HepG2 (cell line): Measurements from ENCODE around the gene KCNE2. TPM values are rescaled to one million over a fixed set of nuclear protein-coding genes. Genes with fewer than 3 reads are reported as not detected.

ENCODE experiments used
- ATF1 ChIP-seq: IDR thresholded peaks from 2 replicates; pipeline ENCODE4 v1.6.1; 2016; ENCODE audit warnings: mild to moderate bottlenecking, control low read depth
- ERF ChIP-seq: IDR thresholded peaks from 2 replicates; pipeline ENCODE4 v1.6.1; 2018; ENCODE audit warnings: missing biosample characterization, missing genetic modification reagents
- GTF2F1 ChIP-seq: fragments of 150-350 bp; IDR thresholded peaks from 2 replicates; pipeline ENCODE4 v1.6.1; 2014; ENCODE audit warnings: low read length
- HNRNPL ChIP-seq: fragments of 200-400 bp; formaldehyde crosslinking; IDR thresholded peaks from 2 replicates; pipeline ENCODE4 v1.6.1; 2017; ENCODE audit warnings: mild to moderate bottlenecking, low read depth, low read length
- MIER3 ChIP-seq: IDR thresholded peaks from 2 replicates; pipeline ENCODE4 v1.6.1; 2016; ENCODE audit warnings: missing compliant biosample characterization, borderline replicate concordance
- MTA3 ChIP-seq: sonication (generic); formaldehyde crosslinking; IDR thresholded peaks from 2 replicates; pipeline ENCODE4 v1.4.0; 2020; ENCODE audit warnings: missing genetic modification reagents
- RFX3 ChIP-seq: IDR thresholded peaks from 2 replicates; pipeline ENCODE4 v1.6.1; 2016; ENCODE audit warnings: missing biosample characterization, missing genetic modification reagents
- TBX2 ChIP-seq: sonication (generic); formaldehyde crosslinking; IDR thresholded peaks from 2 replicates; pipeline ENCODE4 v1.5.0; 2020; ENCODE audit warnings: missing genetic modification reagents, mild to moderate bottlenecking, borderline replicate concordance
- ZNF432 ChIP-seq: sonication (generic); formaldehyde crosslinking; IDR thresholded peaks from 2 replicates; pipeline ENCODE4 v1.5.0; 2020; ENCODE audit warnings: missing genetic modification reagents, mild to moderate bottlenecking, borderline replicate concordance
- ZNF441 ChIP-seq: sonication (generic); formaldehyde crosslinking; IDR thresholded peaks from 2 replicates; pipeline ENCODE4 v1.7.0; 2021; ENCODE audit warnings: missing genetic modification reagents, borderline replicate concordance
- ZNF557 ChIP-seq: sonication (generic); formaldehyde crosslinking; IDR thresholded peaks from 2 replicates; pipeline ENCODE4 v1.4.0; 2020; ENCODE audit warnings: missing genetic modification reagents
- ZNF569 ChIP-seq: sonication (generic); formaldehyde crosslinking; IDR thresholded peaks from 2 replicates; pipeline ENCODE4 v1.5.0; 2020; ENCODE audit warnings: mild to moderate bottlenecking, missing genetic modification reagents, moderate library complexity, borderline replicate concordance
- ZNF660 ChIP-seq: sonication (generic); formaldehyde crosslinking; IDR thresholded peaks from 2 replicates; pipeline ENCODE4 v1.5.1; 2020; ENCODE audit warnings: mild to moderate bottlenecking, low read depth, missing genetic modification reagents, borderline replicate concordance
- ZNF672 ChIP-seq: sonication (generic); formaldehyde crosslinking; IDR thresholded peaks from 2 replicates; pipeline ENCODE4 v1.8.1; 2022; ENCODE audit warnings: missing genetic modification reagents
- ZSCAN12 ChIP-seq: sonication (generic); formaldehyde crosslinking; IDR thresholded peaks from 2 replicates; pipeline ENCODE4 v1.9.0; 2021; ENCODE audit warnings: mild to moderate bottlenecking, missing genetic modification reagents
- polyA plus RNA-seq, 8 experiments: library from polyadenylated mRNA; depleted of rRNA in 3 of 8; stranded (reverse) in 7 of 8; unstranded in 1 of 8; fragments of >200 nt; fragmentation: Illumina TruSeq in 4 of 8; extraction: Trizol in 4 of 8; gene quantifications; 2 replicates each; pipeline versions ENCODE4 v1.2.1 to v1.2.3, GENCODE V29; 2011 to 2016; ENCODE audit warnings: low read depth in 4 of 8, missing spikeins in 1 of 8, mixed read lengths in 1 of 8; ENCODE audit not compliant: insufficient read depth in 1 of 8
- total RNA-seq, 5 experiments: library from RNA; depleted of rRNA; stranded (reverse); fragments of >200 nt; fragmentation: Illumina TruSeq; extraction: Trizol; gene quantifications; 2 replicates each; pipeline ENCODE4 v1.2.3, GENCODE V29; 2016; ENCODE audit warnings: low read depth in 1 of 5
- TF ChIP-seq, protein P1 (sequence below): IDR thresholded peaks from 2 replicates; pipeline ENCODE4 v1.6.1; 2018; ENCODE audit warnings: missing genetic modification reagents, mild to moderate bottlenecking, missing compliant biosample characterization
- TF ChIP-seq, protein P2 (sequence below): IDR thresholded peaks from 2 replicates; pipeline ENCODE4 v1.6.1; 2016; ENCODE audit warnings: low read depth, borderline replicate concordance
- TF ChIP-seq, protein P3 (sequence below): sonication (generic); formaldehyde crosslinking; IDR thresholded peaks from 2 replicates; pipeline ENCODE4 v1.4.0; 2020; ENCODE audit warnings: missing genetic modification reagents
- TF ChIP-seq, protein P4 (sequence below): sonication (generic); formaldehyde crosslinking; IDR thresholded peaks from 2 replicates; pipeline ENCODE4 v1.4.0; 2020; ENCODE audit warnings: missing genetic modification reagents
- TF ChIP-seq, protein P5 (sequence below): sonication (generic); formaldehyde crosslinking; IDR thresholded peaks from 2 replicates; pipeline ENCODE4 v1.9.0; 2021; ENCODE audit warnings: missing genetic modification reagents, borderline replicate concordance
- TF ChIP-seq, protein P6 (sequence below): sonication (generic); formaldehyde crosslinking; IDR thresholded peaks from 2 replicates; pipeline ENCODE4 v1.4.0; 2020; ENCODE audit warnings: missing genetic modification reagents, mild to moderate bottlenecking, borderline replicate concordance

KCNE2 gene
- total and polyA plus RNA-seq, 2 of the 13 experiments (the other 11 are each of a cell fraction or from before 2014, with no cell fraction given) = not detected

DNA sequence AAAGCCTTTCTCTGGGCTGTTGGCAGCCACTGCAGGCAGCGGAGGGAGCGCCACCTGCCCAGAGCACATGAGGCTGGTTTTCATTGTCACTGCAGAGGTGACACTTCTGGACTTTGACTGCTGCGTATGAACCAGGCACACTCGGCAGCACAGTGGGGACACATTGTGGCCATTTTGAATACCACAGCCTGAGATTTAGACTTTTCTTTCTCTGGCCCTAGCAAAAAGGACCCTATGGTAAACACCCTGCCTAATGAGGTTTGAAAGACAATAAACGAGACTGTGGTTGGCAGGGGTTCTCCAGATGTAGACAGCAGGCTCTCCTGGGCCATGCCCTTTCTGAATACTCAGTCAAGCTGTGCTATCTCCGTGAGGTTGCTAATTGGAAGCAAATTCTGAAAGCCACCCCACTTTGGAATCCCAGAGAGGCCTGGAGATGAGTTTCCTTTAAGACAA lies 12.0 kb upstream of the KCNE2 start (continued):
- TF ChIP-seq ZNF557 (no peak), ERF (peak; percentile 44; the same call in 1 of the 2 replicates), MTA3 (no peak), TBX2 (CRISPR knock-in tag) (peak; percentile 62; the same call in 1 of the 2 replicates), ZNF660 (CRISPR knock-in tag) (no peak), GTF2F1 (no peak), ZNF672 (no peak), ATF1 (CRISPR knock-in tag) (0 out of 2 replicates have a peak, but pooled peaks have one; percentile 29), ZSCAN12 (CRISPR knock-in tag) (no peak), RFX3 (CRISPR knock-in tag) (no peak), ZNF569 (CRISPR knock-in tag) (no peak), MIER3 (no peak), ZNF432 (CRISPR knock-in tag) (no peak), ZNF441 (CRISPR knock-in tag) (0 out of 2 replicates have a peak, but pooled peaks have one; percentile 39), HNRNPL (no peak)
- TF ChIP-seq, protein P1, sequence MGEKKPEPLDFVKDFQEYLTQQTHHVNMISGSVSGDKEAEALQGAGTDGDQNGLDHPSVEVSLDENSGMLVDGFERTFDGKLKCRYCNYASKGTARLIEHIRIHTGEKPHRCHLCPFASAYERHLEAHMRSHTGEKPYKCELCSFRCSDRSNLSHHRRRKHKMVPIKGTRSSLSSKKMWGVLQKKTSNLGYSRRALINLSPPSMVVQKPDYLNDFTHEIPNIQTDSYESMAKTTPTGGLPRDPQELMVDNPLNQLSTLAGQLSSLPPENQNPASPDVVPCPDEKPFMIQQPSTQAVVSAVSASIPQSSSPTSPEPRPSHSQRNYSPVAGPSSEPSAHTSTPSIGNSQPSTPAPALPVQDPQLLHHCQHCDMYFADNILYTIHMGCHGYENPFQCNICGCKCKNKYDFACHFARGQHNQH (CRISPR knock-in tag) = peak; percentile 29; the same call in 1 of the 2 replicates
- TF ChIP-seq, protein P2, sequence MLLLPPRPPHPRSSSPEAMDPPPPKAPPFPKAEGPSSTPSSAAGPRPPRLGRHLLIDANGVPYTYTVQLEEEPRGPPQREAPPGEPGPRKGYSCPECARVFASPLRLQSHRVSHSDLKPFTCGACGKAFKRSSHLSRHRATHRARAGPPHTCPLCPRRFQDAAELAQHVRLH (CRISPR knock-in tag) = peak; percentile 60; the same call in 1 of the 2 replicates
- TF ChIP-seq, protein P3, sequence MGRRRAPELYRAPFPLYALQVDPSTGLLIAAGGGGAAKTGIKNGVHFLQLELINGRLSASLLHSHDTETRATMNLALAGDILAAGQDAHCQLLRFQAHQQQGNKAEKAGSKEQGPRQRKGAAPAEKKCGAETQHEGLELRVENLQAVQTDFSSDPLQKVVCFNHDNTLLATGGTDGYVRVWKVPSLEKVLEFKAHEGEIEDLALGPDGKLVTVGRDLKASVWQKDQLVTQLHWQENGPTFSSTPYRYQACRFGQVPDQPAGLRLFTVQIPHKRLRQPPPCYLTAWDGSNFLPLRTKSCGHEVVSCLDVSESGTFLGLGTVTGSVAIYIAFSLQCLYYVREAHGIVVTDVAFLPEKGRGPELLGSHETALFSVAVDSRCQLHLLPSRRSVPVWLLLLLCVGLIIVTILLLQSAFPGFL (CRISPR knock-in tag) = no peak
- TF ChIP-seq, protein P4, sequence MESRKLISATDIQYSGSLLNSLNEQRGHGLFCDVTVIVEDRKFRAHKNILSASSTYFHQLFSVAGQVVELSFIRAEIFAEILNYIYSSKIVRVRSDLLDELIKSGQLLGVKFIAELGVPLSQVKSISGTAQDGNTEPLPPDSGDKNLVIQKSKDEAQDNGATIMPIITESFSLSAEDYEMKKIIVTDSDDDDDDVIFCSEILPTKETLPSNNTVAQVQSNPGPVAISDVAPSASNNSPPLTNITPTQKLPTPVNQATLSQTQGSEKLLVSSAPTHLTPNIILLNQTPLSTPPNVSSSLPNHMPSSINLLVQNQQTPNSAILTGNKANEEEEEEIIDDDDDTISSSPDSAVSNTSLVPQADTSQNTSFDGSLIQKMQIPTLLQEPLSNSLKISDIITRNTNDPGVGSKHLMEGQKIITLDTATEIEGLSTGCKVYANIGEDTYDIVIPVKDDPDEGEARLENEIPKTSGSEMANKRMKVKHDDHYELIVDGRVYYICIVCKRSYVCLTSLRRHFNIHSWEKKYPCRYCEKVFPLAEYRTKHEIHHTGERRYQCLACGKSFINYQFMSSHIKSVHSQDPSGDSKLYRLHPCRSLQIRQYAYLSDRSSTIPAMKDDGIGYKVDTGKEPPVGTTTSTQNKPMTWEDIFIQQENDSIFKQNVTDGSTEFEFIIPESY (CRISPR knock-in tag) = 0 out of 2 replicates have a peak, but pooled peaks have one; percentile 15
- TF ChIP-seq, protein P5, sequence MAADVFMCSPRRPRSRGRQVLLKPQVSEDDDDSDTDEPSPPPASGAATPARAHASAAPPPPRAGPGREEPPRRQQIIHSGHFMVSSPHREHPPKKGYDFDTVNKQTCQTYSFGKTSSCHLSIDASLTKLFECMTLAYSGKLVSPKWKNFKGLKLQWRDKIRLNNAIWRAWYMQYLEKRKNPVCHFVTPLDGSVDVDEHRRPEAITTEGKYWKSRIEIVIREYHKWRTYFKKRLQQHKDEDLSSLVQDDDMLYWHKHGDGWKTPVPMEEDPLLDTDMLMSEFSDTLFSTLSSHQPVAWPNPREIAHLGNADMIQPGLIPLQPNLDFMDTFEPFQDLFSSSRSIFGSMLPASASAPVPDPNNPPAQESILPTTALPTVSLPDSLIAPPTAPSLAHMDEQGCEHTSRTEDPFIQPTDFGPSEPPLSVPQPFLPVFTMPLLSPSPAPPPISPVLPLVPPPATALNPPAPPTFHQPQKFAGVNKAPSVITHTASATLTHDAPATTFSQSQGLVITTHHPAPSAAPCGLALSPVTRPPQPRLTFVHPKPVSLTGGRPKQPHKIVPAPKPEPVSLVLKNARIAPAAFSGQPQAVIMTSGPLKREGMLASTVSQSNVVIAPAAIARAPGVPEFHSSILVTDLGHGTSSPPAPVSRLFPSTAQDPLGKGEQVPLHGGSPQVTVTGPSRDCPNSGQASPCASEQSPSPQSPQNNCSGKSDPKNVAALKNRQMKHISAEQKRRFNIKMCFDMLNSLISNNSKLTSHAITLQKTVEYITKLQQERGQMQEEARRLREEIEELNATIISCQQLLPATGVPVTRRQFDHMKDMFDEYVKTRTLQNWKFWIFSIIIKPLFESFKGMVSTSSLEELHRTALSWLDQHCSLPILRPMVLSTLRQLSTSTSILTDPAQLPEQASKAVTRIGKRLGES (CRISPR knock-in tag) = no peak
- TF ChIP-seq, protein P6, sequence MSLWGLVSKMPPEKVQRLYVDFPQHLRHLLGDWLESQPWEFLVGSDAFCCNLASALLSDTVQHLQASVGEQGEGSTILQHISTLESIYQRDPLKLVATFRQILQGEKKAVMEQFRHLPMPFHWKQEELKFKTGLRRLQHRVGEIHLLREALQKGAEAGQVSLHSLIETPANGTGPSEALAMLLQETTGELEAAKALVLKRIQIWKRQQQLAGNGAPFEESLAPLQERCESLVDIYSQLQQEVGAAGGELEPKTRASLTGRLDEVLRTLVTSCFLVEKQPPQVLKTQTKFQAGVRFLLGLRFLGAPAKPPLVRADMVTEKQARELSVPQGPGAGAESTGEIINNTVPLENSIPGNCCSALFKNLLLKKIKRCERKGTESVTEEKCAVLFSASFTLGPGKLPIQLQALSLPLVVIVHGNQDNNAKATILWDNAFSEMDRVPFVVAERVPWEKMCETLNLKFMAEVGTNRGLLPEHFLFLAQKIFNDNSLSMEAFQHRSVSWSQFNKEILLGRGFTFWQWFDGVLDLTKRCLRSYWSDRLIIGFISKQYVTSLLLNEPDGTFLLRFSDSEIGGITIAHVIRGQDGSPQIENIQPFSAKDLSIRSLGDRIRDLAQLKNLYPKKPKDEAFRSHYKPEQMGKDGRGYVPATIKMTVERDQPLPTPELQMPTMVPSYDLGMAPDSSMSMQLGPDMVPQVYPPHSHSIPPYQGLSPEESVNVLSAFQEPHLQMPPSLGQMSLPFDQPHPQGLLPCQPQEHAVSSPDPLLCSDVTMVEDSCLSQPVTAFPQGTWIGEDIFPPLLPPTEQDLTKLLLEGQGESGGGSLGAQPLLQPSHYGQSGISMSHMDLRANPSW (CRISPR knock-in tag) = no peak
